GM19468 (cell line): ENCODE data around the gene FAHD2A.
"Not testable (repeated sequence)": the region's sequence is repeated elsewhere in the genome, so short reads cannot be mapped to it uniquely, and the experiment has no call there.

Experiments used
- ATAC-seq: cut with Tn5 transposase; IDR thresholded peaks from one replicate; pipeline ENCODE4 v1.9.1; 2021; ENCODE audit warnings: mild to moderate bottlenecking, moderate library complexity, moderate number of reproducible peaks; ENCODE audit not compliant: unreplicated experiment; ENCODE audit errors: extremely low read depth

Gene FAHD2A

DNA sequence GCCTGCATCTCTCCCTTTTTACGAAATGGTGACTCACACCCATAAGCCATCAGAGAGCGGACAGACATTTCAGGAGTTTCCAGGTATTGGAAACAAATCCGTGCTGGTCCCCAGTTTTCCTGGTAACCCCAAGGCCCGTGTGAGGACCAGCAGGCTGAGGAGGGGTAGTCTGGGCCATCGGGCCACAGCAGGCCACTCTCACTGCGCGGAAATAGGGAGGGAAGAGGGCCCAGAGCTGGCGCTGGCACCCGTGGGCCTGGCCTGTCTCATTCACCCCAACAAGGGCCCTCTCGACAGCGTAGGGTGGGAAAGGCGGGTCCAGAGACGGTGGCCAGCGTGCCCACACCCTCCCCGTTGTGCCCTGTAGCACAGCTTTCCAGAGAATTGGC is 13.7 kb upstream of the FAHD2A start:
- no peak for ATAC-seq

DNA sequence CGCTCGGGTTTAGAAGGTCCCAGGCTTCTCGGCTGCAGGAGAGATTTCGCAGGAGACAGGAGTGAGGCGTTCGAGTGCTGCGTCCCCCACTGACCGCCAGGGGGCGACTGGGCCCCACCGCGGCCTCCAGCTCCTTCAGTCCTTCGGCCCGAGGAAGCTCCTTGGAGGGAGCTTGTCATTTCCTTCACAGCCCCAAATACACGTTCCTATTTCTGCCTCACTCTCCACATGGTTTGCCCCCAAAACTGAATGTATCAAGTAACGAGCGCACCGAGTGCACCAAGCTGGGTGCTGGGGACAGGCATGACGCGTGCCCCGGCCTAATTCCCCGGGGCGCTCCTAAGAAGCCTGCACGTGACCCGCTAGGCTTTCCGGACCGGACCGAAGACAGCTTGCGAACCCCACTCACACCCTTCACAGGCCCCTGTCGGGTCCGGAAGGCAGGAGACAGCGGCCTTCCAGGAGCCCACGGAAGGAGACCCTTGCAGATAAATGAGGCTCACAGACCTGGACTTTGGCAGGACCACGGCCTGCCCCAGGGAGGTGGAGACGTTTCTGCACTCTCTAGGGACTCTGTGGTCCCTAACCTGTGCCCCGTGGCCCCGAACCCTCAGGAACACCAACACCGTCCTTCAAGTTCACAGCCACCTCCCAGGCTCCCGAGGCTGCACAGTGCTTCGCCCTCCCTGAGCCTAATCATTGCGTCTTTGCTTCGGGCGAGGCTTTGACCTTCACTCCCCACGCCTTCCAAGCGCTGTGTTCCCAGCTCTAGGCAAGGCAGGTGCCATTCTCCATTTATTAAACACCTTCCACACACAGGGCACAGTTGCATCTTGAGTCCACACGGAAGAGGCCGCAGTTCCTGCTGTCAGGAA is 13.0 kb upstream of the FAHD2A start:
- ATAC-seq: no peak

DNA sequence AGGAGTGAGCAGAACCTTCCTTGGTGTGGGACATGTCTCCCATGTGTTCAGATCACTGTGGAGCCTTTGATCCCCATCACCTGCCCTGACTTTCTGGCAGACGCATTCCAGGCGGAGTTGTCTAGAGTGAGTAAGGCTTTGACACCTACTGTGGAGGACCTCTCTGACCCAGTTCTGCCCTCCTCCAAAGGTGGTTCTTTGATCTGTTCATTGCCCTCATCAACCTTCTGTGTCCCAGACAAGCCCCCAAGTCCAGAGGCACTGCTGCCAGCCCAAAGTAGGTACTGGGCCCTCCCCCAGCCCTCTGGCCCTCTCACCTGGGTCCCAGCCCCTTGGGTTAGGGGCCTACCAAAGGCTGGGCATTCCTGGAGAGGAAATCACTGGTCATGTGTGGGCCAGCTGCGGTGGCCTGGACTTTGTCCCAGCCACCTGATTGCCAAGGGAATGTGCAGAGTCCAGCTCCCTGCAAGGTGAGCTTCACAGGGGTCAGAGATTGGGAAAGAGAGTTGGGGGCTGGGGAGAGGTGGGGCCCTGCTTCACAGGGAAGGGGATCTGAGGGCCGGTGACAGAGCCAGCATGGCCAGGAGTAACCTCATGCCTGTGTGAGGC is 12.1 kb upstream of the FAHD2A start:
- ATAC-seq: no peak

GRCh38 chr2:95390881-95391321 is 11.6 kb upstream of the FAHD2A start:
- no peak for ATAC-seq

DNA sequence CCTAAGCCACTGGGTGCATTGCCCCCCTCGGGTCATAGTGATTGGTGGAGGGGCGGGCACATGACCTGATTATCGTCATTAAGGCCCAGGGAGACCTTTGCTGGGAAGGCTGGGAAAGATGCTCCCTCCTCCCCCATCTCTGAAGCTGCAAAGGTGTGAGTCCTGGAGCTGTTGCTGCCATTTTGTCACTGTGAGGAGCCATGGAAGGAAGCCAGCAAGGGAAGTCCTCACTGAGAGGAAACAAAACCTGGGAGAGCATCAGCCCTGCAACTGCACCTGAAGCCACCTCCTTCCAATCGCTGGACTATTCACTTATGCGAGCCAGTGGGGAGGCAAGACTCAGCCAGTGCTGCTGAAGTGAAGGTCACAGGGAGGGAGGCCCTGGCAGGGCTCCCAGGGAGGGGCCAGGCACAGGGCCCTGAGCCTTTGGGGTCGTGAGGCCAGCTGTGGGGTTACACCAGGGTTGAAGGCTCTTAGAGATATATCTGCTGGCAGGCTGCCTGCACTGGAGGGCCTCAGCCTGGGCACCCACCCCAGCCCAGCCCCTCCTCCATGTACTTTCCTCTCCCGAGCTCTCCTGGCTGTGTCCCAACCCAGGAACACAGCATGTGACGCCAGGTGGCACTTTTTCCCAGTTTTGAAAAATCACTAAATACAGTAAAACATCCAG is 10.7 kb upstream of the FAHD2A start:
- no peak for ATAC-seq

DNA sequence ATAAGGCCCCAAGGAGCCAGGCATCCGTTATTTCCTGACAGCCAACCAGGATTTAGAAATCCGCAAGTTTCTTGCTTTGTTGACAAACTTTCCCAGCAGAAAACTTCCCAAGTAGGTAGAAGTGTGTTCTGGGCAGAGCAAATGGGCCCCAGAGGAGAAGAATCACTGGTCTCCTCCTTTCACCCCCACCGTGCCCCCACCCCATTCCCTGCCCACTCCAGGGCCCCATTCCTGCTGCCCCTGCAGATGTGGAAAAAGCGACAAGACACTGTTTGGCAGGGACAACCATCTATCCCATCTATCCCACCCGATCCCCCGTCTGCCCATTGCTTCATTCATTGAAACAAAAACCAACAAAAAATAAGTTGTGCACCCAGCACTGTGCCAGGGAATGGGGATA is 10.2 kb upstream of the FAHD2A start:
- no peak for ATAC-seq

- no peak for ATAC-seq
Observed at GRCh38 chr2:95392730-95393455, 9.6 kb upstream of the FAHD2A start.

GRCh38 chr2:95393901-95394300 is 8.6 kb upstream of the FAHD2A start:
- no peak for ATAC-seq

DNA sequence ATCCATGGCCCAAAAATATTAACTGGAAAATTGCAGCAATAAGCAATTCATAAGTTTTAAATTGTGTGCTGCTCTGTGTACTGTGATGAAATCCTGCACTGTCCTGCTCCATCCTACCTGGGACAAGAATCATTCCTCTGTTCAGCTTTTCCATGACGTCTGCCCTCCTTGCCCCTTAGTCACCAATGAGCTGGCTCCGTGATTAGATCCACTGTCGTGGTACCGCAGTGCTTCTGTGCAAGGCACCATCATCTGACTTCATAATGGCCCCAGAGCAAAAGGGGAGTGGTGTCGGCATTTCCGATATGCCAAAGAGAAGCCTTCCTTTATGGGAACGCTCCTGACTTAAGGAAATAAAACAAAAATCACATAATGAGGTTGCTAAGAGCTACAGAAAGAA is 3.4 kb upstream of the FAHD2A start:
- no peak for ATAC-seq

DNA sequence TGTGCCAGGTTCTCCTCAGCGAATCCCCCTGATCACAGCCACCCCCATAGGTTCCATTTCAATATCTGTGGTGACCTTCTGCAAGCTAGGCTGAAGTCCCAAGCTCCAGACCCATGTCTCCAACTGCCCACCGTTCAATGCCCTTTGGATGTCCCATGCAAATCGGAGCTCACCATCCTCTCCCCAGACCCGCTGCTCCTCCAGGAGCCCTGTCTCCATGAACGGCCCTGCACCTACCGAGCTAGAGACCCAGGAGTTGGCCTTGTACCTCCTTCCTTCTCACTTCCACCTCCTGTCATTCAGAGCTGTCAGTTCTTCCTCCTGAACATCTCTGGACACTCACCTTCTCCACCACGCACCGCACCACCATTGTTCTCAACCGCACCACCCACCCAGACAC is 1.0 kb upstream of the FAHD2A start:
- ATAC-seq: no peak

GRCh38 chr2:95402004-95402369 is 521 bp upstream of the FAHD2A start:
- not testable (repeated sequence) for ATAC-seq

DNA sequence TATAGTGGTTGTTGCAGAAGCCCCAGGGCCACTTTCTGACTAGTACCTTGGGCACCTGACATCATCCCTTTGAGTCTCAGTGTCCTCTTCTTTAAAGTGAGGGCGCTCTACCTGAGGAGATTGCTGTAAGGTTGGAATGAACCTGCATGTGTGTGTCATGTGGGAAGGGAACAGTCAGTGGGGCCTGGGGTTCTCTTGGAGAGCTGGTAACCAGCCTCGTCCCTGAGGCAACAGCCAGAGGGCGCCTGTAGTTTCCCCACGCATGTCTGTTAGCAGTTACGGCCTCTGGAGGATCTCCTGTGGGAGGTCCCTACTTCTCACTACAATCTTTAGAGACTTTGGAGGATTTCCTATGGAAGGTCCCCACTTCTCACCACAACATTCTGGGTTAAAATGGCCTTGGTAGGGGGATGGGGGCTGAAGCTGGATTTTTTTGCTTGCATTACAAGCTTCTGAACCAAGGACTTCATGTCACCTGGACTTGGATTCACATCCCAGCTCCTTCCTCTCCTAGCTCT is 755 bp downstream of the FAHD2A start:
- ATAC-seq: not testable (repeated sequence)

- not testable (repeated sequence) for ATAC-seq
Observed at GRCh38 chr2:95403824-95404223, 1.3 kb downstream of the FAHD2A start.

GRCh38 chr2:95404676-95405075 is 2.2 kb downstream of the FAHD2A start:
- not testable (repeated sequence) for ATAC-seq

DNA sequence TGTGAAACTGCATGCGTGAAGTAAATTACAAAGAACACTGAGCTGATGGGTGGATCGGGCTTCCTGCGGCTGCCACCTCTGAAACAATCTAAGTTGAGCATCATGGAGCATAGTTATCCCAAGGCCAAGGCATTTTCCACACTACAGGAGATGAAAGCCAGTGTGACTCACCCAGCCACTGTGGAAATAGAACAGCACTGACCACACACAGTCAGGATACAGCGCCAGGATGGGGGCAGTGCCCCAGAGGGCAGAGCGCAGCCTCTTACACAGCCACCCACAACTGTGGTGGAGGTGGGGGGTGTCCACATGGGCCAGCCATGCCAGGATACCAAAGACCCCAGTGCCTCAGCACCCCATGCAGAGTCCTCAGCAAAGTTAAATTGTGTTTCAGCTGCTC is 8.7 kb downstream of the FAHD2A start:
- not testable (repeated sequence) for ATAC-seq

GRCh38 chr2:95414015-95414594 is 11.6 kb downstream of the FAHD2A start:
- ATAC-seq: peak; percentile 55

DNA sequence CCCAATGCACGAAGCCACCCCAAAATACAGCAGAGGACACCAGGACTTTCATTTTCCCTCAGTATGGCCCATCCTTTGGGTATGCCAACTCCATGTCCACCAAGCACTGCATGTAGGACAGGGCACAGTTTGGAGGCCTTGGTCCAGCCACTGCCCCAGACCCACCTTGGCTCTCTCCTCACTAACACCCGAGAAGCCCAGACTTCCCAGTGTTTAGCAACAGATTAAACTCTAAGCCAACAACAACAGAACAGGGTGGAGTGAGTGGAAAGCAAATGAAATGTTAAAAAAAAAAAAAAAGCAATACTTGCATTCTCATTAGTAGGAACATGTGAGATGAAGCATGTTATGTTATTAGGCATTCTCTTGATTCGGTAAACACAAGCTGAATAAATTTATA is 12.6 kb downstream of the FAHD2A start:
- ATAC-seq: not testable (repeated sequence)

GRCh38 chr2:95415561-95415960 is 13.1 kb downstream of the FAHD2A start:
- not testable (repeated sequence) for ATAC-seq

DNA sequence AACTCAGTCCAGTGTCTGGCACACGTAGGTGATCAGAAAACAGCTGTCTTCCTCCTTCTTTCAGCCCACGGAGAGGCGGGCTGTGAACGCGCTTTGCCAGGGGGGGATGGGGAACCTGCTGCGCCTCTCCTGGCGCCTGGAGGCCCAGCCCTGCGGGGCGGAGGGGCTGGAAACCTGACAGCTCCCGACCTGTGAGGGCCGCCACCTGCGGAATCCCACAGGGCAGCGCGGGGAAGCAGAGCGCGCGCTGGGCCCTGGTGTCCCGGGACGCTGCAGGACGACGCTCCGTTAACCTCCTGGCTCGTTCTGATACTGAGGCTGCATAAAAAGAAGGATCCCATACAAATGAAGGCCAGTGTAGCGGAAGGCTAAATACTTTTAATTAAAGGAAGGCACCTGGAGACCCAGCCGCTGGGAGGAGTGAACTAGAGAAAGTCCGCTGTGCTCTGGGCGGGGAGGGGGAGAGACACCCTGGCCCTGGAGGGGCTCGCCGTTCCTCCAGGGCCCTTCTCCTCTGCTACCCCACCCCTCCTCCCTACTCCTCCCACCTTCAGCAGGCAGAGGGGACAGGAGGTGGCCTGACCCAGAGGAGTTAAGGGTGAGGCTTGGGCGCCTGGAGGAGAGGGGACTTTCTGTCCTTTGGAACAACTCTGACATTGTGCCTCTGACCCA is 24.8 kb downstream of the FAHD2A start:
- ATAC-seq: not testable (repeated sequence)
